GM12864 (cell line): ENCODE data around the gene MON1A.

ENCODE experiments used
- DNase-seq: peaks from one replicate; pipeline ENCODE4 v3.0.0-alpha.2; 2011; ENCODE audit warnings: low read depth
- H3K4me3 ChIP-seq: 2 replicates; pipeline ENCODE4 v1.5.1; 2011; ENCODE audit warnings: mild to moderate bottlenecking, low read depth, low read length, control low read depth
- TF ChIP-seq, protein P1 (sequence below): IDR thresholded peaks from 2 replicates; pipeline ENCODE4 v1.5.1; 2011; ENCODE audit warnings: low read depth, mild to moderate bottlenecking, moderate library complexity, low read length, control low read depth, inconsistent platforms; ENCODE audit errors: missing control alignments

The MON1A gene

DNA sequence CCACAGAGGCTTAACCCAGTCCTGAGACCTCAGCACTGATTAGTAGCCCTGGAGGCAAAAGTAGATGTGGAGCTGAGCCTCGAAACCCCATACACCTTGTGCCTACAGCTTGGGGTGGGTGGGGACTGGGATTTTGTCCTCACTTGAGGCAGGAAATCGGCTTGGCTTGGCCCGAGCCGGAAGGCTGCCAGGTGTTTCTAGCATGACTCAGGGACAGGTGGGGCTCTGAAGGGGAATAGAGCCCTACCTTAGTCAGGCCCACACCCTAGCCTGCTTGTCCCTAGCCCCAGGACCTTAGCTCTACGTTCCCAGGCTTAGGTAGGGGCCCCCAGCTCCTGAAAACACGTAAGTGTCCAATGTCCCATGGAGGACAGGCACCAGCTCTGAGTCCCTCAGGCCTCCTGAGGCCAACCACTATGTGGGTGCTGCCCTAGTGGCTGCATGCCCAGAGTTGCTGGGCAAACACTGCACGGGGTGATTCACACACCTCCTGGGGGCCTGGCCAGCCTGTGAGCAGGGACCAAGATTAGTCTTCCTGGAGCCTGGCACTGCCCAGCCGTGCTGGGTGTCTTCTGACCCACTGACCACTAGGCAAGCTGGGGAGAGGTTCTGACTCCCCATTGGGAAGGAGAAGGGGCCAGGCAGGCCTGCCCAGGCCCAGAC, 29.0 kb downstream of the MON1A start:
- DNase-seq = no peak
- TF ChIP-seq, protein P1, sequence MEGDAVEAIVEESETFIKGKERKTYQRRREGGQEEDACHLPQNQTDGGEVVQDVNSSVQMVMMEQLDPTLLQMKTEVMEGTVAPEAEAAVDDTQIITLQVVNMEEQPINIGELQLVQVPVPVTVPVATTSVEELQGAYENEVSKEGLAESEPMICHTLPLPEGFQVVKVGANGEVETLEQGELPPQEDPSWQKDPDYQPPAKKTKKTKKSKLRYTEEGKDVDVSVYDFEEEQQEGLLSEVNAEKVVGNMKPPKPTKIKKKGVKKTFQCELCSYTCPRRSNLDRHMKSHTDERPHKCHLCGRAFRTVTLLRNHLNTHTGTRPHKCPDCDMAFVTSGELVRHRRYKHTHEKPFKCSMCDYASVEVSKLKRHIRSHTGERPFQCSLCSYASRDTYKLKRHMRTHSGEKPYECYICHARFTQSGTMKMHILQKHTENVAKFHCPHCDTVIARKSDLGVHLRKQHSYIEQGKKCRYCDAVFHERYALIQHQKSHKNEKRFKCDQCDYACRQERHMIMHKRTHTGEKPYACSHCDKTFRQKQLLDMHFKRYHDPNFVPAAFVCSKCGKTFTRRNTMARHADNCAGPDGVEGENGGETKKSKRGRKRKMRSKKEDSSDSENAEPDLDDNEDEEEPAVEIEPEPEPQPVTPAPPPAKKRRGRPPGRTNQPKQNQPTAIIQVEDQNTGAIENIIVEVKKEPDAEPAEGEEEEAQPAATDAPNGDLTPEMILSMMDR = no peak
- H3K4me3 ChIP-seq = no peak overlapping the region

DNA sequence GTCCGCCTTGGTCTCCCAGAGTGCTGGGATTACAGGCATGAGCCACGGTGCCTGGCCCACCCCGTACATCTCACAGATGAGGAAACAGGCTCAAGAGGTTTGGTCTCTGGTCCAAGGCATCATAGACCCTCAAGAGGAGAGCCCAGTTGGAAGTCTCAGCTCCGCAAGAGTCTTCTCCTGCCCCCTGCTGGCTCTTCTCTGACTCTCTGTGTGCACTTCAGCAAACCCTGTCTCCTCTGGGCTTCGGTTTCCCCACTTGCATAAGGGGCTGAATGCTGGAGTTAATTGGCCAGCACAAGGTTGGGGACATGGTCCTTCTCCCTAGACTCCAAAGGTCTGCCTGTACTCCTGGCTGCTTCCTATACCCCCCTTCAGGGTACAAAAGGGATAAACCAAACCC, 29.8 kb downstream of the MON1A start:
- TF ChIP-seq, protein P1 = peak; percentile 62
- DNase-seq = no peak
- H3K4me3 ChIP-seq = no peak overlapping the region

DNA sequence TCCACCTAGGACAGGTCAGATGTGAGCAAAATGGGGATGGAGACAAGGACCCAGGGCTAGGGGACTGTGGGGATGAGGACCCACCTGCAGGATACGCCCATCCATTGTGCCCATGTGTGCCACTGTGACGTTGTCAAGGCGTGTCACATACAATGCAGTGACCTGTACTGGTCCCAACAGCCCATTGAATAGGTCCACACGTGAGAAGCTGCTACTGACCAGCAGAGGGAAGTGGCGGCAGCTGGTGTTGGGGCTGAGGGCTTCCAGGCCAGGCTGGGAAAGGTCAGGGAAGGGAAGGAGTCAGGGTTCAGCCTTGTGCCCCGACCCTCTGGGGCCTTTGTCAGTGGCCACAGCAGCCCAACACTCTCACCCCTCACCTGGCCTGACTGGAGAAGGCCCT, 30.6 kb downstream of the MON1A start:
- H3K4me3 ChIP-seq = no peak overlapping the region
- DNase-seq = no peak
- TF ChIP-seq, protein P1 = no peak

DNA sequence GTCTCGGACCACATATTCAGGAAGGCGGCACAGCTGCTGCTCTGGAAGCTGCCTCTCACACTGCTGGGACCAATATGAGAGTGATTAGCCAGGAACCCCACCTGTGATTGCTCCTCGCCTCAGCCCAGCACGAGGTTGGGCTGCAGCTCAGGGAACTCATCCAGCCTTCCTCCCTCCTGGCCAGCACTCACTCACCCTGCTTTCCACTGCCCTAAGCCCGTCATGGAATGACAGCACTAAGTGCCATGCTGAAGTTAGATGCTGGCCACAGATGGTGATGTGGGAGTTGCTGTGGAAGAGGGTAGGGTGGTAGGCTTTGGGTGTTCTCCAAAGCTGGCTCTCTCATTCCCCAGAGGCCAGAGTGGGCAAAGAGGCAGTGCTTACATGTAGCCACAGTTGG, 33.3 kb downstream of the MON1A start:
- DNase-seq = no peak
- TF ChIP-seq, protein P1 = no peak
- no peak overlapping the region for H3K4me3 ChIP-seq

DNA sequence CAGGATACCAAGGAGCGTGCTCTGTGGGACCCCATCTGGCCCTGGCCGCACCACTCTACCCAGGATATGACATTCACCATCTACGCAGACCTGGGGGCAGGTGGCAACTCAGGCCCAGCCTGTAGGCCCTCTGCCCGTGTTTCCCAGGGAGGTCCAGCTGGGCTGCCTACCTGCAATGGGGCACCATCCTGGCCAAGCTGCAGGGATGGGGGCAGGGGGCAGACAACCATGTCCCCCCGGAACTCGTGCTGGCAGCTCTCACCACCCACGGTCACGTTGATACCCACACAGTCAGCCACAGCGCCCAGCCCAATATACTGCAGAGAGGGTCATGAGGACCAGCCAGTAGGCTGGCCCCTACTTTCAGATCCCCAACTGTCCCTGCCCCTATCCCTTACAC, 33.8 kb downstream of the MON1A start:
- DNase-seq = no peak
- H3K4me3 ChIP-seq = no peak overlapping the region
- TF ChIP-seq, protein P1 = no peak

DNA sequence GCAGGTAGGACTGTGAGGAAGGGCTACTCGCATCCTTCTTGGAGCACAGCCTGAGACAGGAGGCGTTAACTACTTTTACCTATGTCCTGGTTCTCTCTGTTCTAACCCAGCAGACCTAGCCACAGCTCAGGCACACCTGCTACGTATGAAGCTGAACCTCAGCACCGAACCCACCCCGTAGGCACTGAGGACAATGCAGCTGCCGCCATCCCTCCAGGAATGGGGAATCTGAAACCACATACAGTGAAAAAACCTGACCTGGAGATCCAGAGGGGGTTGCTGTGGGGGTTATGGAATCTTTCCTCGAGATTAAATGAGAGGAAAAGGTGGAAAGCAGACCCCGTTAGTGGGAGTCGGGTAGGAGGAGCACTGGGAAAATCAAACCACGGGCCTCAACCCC, 40.3 kb downstream of the MON1A start:
- TF ChIP-seq, protein P1 = no peak
- H3K4me3 ChIP-seq = no peak overlapping the region
- DNase-seq = no peak

DNA sequence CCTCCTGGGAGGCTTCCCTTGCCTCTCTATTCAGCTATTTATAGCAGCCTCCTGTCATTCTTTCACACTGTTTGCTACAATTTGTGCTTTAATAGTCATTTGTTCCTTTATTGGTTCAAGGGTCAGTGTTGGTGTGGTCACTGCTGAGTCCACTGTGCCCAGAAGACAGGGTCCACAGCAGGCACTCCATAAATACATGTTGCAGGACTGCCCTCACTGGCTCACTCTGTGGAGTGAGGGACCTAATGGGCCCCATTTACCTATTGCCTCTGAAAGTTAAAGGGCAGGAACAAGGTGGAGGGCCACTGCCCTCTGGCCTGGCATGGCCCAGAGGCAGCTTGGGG, 42.7 kb downstream of the MON1A start:
- DNase-seq = no peak
- H3K4me3 ChIP-seq = no peak overlapping the region
- TF ChIP-seq, protein P1 = no peak
